Endothelial cell of umbilical vein (primary cell): Measurements from ENCODE around the gene CACNB3. TPM values are rescaled to one million over a fixed set of nuclear protein-coding genes. Genes with fewer than 3 reads are reported as not detected.

Source experiments
- BruUV-seq: library from RNA; stranded (reverse); fragments of 400-500 nt; replicated peaks from 2 replicates; lab custom pipeline; 2021; lab: Mats Ljungman, UMichigan
- CTCF ChIA-PET: fragments of 300-600, 350-600 bp; sonication (Branson Sonifier 250); formaldehyde crosslinking; loops from one replicate; lab custom pipeline; 2021; ENCODE audit warnings: antibody characterized with exemption, inconsistent platforms; lab: Charles Lee
- POLR2A ChIA-PET: fragments of 300-600, 350-600 bp; sonication (Branson Sonifier 250); formaldehyde crosslinking; loops from one replicate; lab custom pipeline; 2021; ENCODE audit warnings: antibody characterized with exemption, inconsistent platforms; lab: Charles Lee
- DNase-seq: peaks from one replicate; pipeline ENCODE4 v3.0.0-alpha.2; 2011; ENCODE audit warnings: low read depth, low spot score
- FAIRE-seq: peaks from 2 replicates; lab custom pipeline; 2011; peaks lifted over from hg19 to GRCh38; lab: Jason Lieb, UNC
- H2AFZ ChIP-seq: 2 replicates; pipeline ENCODE4 v1.6.0; 2012; ENCODE audit warnings: low read depth, low read length, control low read depth, inconsistent platforms
- H3K27ac ChIP-seq: 2 replicates; pipeline ENCODE4 v1.5.1; 2011; ENCODE audit warnings: low read depth, mild to moderate bottlenecking, control low read depth, low read length, moderate library complexity; ENCODE audit not compliant: insufficient read depth
- H3K27me3 ChIP-seq, 2 experiments: 2 replicates each; pipeline versions ENCODE4 v1.6.0 to v1.6.1; 2011; ENCODE audit warnings: low read length in 2 of 2, mixed read lengths in 1 of 2; ENCODE audit not compliant: control insufficient read depth in 2 of 2, insufficient read depth in 2 of 2
- H3K36me3 ChIP-seq, 2 experiments: 2 replicates in 1 of 2; 3 replicates in 1 of 2; pipeline ENCODE4 v1.5.1; 2011; ENCODE audit warnings: low read length in 2 of 2, mild to moderate bottlenecking in 1 of 2, moderate library complexity in 1 of 2; ENCODE audit not compliant: control insufficient read depth in 2 of 2, insufficient read depth in 2 of 2; ENCODE audit errors: extremely low read depth in 1 of 2
- H3K4me1 ChIP-seq: 3 replicates; pipeline ENCODE4 v1.5.1; 2011; ENCODE audit warnings: mild to moderate bottlenecking, low read length; ENCODE audit not compliant: control insufficient read depth, insufficient read depth; ENCODE audit errors: extremely low read depth
- H3K4me2 ChIP-seq: 2 replicates; pipeline ENCODE4 v1.6.1; 2011; ENCODE audit warnings: low read length, control low read depth, mixed read lengths; ENCODE audit not compliant: insufficient read depth
- H3K4me3 ChIP-seq, 3 experiments: fragments of 200-600 bp in 1 of 3; sonication (generic), shearing (Covaris generic) in 1 of 3; replicated peaks in 1 of 3; 2 replicates each; pipeline ENCODE4 v1.5.1; 2011 to 2016; ENCODE audit warnings: control low read depth in 3 of 3, low read length in 3 of 3, mild to moderate bottlenecking in 2 of 3, inconsistent platforms in 1 of 3, low read depth in 1 of 3, moderate library complexity in 1 of 3; ENCODE audit not compliant: insufficient read depth in 1 of 3
- H3K79me2 ChIP-seq: 2 replicates; pipeline ENCODE4 v1.6.0; 2012; ENCODE audit warnings: low read length, inconsistent platforms; ENCODE audit not compliant: control insufficient read depth, insufficient read depth
- H3K9ac ChIP-seq: replicated peaks from 2 replicates; pipeline ENCODE3; 2011; ENCODE audit warnings: low read length, control low read depth; ENCODE audit not compliant: insufficient read depth; ENCODE audit errors: extremely low read depth
- H3K9me1 ChIP-seq: replicated peaks from 3 replicates; pipeline ENCODE4 v1.6.0; 2011; ENCODE audit warnings: mild to moderate bottlenecking, low read length; ENCODE audit not compliant: control insufficient read depth, insufficient read depth; ENCODE audit errors: extremely low read depth
- H3K9me3 ChIP-seq: replicated peaks from 2 replicates; pipeline ENCODE4 v1.5.1; 2012; ENCODE audit warnings: low read length, inconsistent platforms; ENCODE audit not compliant: control insufficient read depth, insufficient read depth
- H4K20me1 ChIP-seq: replicated peaks from 2 replicates; pipeline ENCODE3; 2011; ENCODE audit warnings: mild to moderate bottlenecking, low read length; ENCODE audit not compliant: control insufficient read depth, insufficient read depth; ENCODE audit errors: extremely low read depth
- EZH2 ChIP-seq: IDR thresholded peaks from 2 replicates; pipeline ENCODE4 v1.6.1; 2012; ENCODE audit warnings: borderline replicate concordance, low read depth, mild to moderate bottlenecking, moderate library complexity, low read length, inconsistent platforms; ENCODE audit not compliant: severe bottlenecking
- FOS ChIP-seq: IDR thresholded peaks from 2 replicates; pipeline ENCODE4 v1.6.1; 2011; ENCODE audit warnings: mild to moderate bottlenecking, low read length, moderate library complexity, borderline replicate concordance; ENCODE audit not compliant: insufficient read depth
- GATA2 ChIP-seq: IDR thresholded peaks from 2 replicates; pipeline ENCODE4 v1.7.0; 2011; ENCODE audit warnings: low read depth, mild to moderate bottlenecking, moderate library complexity, mixed read lengths, low read length; ENCODE audit not compliant: insufficient read length, insufficient read depth
- JUN ChIP-seq: IDR thresholded peaks from 2 replicates; pipeline ENCODE4 v1.6.1; 2011; ENCODE audit warnings: borderline replicate concordance, low read depth; ENCODE audit not compliant: insufficient read length, insufficient read depth
- MYC ChIP-seq: IDR thresholded peaks from one replicate; pipeline ENCODE4 v1.6.1; 2011; ENCODE audit warnings: mild to moderate bottlenecking, low read depth, low read length
- POLR2A ChIP-seq: IDR thresholded peaks from 2 replicates; pipeline ENCODE4 v1.6.1; 2012; ENCODE audit warnings: low read depth, mild to moderate bottlenecking, control low read depth, low read length
- POLR2AphosphoS5 ChIP-seq: IDR thresholded peaks from 2 replicates; pipeline ENCODE4 v1.6.1; 2012; ENCODE audit warnings: low read depth, mild to moderate bottlenecking, control low read depth, low read length, moderate library complexity; ENCODE audit not compliant: insufficient read depth
- dilution Hi-C: fragments of 300-500 bp; cut with MboI; formaldehyde crosslinking; loops from one replicate; pipeline ENCODE4 v1.15.0; 2019; ENCODE audit warnings: low sequenced_read_pairs; ENCODE audit not compliant: extremely low pct_ligation_motif_present
- intact Hi-C: fragments of 100-400 bp; cut with micrococcal nuclease; formaldehyde crosslinking; loops from one replicate; pipeline ENCODE4 v1.10.0; 2022
- polyA plus RNA-seq, 4 experiments: library from polyadenylated mRNA; depleted of rRNA in 3 of 4; stranded (reverse) in 3 of 4; unstranded in 1 of 4; fragments of >200 nt; gene quantifications; 2 replicates each; pipeline versions ENCODE4 v1.2.1 to v1.2.3, GENCODE V29; 2011 to 2012; ENCODE audit warnings: missing spikeins in 1 of 4
- total RNA-seq: library from RNA; stranded (reverse); gene quantifications from 2 replicates; pipeline ENCODE4 v1.2.3, GENCODE V29; 2021
- TF ChIP-seq, protein P1 (sequence below): IDR thresholded peaks from 2 replicates; pipeline ENCODE4 v1.6.1; 2011; ENCODE audit not compliant: insufficient read depth, insufficient read length
- TF ChIP-seq, protein P2 (sequence below), 2 donors: IDR thresholded peaks; 1 replicate in 1 of 2; 2 replicates in 1 of 2; pipeline ENCODE4 v1.5.1; 2011; ENCODE audit warnings: low read length in 2 of 2, mild to moderate bottlenecking in 2 of 2, moderate library complexity in 2 of 2, control low read depth in 1 of 2, inconsistent platforms in 1 of 2, low read depth in 1 of 2; ENCODE audit not compliant: insufficient read depth in 1 of 2; ENCODE audit errors: extremely low read depth in 1 of 2

CACNB3 gene
- total and polyA plus RNA-seq, 2 donors (not counting 3 experiments of a cell fraction or from before 2014, with no cell fraction given), result 37.4 to 61.8 TPM

DNA sequence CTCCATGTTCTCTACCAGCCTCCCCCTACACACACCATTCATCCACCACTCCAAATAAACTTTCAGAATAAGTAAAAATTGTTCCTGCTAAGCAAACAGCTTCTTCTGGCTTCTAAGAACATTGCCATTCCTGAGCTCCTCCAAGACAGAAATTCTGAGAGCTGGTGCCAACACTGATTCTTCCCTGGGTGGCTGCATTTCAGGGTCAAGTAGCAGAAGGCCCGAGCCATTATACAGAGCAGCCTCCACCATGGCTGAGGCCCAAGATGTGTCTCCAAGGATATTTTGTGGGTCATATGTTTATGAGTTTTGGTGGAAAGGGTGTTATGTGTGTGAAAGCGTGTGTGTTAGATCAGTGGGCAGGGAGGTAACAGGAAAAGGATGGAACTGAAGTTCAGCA is 50.9 kb downstream of the CACNB3 start:
- H4K20me1 ChIP-seq, result no peaks in the 10 kb centered on the region
- H3K4me3 ChIP-seq, result no peak overlapping the region
- no TSS peak for BruUV-seq
- H3K9ac ChIP-seq, result no peak overlapping the region
- TF ChIP-seq FOS, result no peak
- TF ChIP-seq MYC, result no peak
- no peak for TF ChIP-seq EZH2
- TF ChIP-seq JUN, result no peak
- TF ChIP-seq, protein P1, sequence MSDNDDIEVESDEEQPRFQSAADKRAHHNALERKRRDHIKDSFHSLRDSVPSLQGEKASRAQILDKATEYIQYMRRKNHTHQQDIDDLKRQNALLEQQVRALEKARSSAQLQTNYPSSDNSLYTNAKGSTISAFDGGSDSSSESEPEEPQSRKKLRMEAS, result no peak
- TF ChIP-seq, protein P2, sequence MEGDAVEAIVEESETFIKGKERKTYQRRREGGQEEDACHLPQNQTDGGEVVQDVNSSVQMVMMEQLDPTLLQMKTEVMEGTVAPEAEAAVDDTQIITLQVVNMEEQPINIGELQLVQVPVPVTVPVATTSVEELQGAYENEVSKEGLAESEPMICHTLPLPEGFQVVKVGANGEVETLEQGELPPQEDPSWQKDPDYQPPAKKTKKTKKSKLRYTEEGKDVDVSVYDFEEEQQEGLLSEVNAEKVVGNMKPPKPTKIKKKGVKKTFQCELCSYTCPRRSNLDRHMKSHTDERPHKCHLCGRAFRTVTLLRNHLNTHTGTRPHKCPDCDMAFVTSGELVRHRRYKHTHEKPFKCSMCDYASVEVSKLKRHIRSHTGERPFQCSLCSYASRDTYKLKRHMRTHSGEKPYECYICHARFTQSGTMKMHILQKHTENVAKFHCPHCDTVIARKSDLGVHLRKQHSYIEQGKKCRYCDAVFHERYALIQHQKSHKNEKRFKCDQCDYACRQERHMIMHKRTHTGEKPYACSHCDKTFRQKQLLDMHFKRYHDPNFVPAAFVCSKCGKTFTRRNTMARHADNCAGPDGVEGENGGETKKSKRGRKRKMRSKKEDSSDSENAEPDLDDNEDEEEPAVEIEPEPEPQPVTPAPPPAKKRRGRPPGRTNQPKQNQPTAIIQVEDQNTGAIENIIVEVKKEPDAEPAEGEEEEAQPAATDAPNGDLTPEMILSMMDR (IDR thresholded peaks at IDR 0.05; ENCODE audit: extremely low read depth in 1 of 2, insufficient read depth in 1 of 2, low read depth in 1 of 2, low read length in 2 of 2), result no peak
- no peak for TF ChIP-seq POLR2A
- no peak for TF ChIP-seq GATA2
- no peak for TF ChIP-seq POLR2AphosphoS5
- H3K9me3 ChIP-seq, result no peaks in the 10 kb centered on the region
- FAIRE-seq (no peak), DNase-seq (no peak)
- H3K27ac ChIP-seq, result no peak overlapping the region
- ChIA-PET POLR2A (no interaction called here), CTCF (interaction anchor here (1.3 to 9.2 kb wide), 2 partner anchors 16 to 20 kb away, joined by 3 to 96 read pairs; partner anchors contain the start of gene DDX23)
- H3K79me2 ChIP-seq, result no peaks in the 10 kb centered on the region
- dilution Hi-C loops (no loop called here), intact Hi-C loops (no loop called here)
- no peaks in the 10 kb centered on the region for H3K36me3 ChIP-seq
- H3K4me1 ChIP-seq, result peaks cover 9% of the 10 kb centered on the region
- H3K4me2 ChIP-seq, result no peak overlapping the region
- H2AFZ ChIP-seq, result no peak overlapping the region
- H3K9me1 ChIP-seq, result no peaks in the 10 kb centered on the region
- peaks cover 6 to 9% of the 10 kb centered on the region in 2 experiments for H3K27me3 ChIP-seq
